H54 (cell line): ENCODE results near the gene CFDP1.

Experiments
- DNase-seq: peaks from one replicate; pipeline ENCODE4 v3.0.0; 2011; ENCODE audit warnings: low spot score, mixed read lengths; ENCODE audit not compliant: insufficient read length
- FAIRE-seq: peaks from 3 replicates; lab custom pipeline; 2011; peaks lifted over from hg19 to GRCh38; lab: Jason Lieb, UNC
- POLR2A ChIP-seq: IDR thresholded peaks from 2 replicates; pipeline ENCODE4 v1.6.1; 2011; ENCODE audit warnings: low read depth, mild to moderate bottlenecking, low read length

Gene CFDP1

DNA sequence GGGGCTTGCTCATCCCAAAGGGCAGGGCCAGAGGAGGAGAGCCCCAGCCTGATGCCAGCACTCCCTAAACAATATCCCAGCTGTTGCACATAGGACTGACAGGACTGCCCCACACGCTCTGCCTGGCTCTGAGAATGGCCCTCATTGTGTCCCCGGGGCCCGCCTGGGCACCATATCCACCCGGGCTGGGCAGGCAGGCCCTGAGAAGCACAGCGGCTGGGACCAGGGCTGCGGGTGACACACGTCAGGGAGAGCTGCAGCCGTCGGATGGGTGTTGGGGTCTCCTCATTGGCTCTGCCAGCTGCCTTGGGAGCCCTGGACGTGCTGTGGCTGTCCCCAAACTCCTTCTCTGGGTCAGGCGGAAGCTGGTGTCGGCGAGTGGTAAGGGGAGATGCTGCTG, 186.1 kb downstream of the CFDP1 start:
- FAIRE-seq (no peak), DNase-seq (no peak)
- TF ChIP-seq POLR2A, result no peak

DNA sequence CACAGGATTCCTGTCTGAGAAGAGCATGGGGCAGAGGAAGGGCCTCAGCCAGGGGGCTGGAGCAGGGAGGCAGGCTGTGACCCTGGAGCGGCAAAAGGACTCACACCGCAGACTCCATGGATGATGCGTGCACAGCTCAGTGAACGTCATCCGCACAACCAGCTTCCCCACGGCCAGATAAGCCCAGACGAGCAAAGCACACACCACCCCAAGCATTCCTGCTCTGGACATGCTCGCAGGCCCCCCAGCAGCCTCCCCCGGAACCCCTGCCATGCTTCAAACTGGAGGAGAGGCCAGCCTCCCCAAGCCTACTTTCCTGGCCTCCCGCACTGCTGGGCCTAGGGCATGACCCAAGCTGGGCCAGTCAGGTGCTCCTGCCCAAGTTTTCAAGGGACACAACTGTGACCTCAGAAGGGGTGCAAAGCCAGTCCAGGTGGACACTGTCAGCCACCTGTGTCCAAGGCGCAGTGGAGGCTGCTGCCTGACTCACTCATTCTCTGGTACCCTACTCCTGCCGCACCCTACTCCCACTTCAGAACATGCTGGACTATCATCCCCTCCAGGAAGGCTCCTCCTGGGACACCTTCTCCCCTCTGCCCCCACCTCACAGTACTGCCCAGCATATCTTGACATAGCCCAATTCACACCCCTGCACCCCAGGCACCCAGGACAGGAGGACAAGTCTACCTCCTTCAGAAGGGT, 186.6 kb downstream of the CFDP1 start:
- no peak for TF ChIP-seq POLR2A
- FAIRE-seq (no peak), DNase-seq (no peak)

DNA sequence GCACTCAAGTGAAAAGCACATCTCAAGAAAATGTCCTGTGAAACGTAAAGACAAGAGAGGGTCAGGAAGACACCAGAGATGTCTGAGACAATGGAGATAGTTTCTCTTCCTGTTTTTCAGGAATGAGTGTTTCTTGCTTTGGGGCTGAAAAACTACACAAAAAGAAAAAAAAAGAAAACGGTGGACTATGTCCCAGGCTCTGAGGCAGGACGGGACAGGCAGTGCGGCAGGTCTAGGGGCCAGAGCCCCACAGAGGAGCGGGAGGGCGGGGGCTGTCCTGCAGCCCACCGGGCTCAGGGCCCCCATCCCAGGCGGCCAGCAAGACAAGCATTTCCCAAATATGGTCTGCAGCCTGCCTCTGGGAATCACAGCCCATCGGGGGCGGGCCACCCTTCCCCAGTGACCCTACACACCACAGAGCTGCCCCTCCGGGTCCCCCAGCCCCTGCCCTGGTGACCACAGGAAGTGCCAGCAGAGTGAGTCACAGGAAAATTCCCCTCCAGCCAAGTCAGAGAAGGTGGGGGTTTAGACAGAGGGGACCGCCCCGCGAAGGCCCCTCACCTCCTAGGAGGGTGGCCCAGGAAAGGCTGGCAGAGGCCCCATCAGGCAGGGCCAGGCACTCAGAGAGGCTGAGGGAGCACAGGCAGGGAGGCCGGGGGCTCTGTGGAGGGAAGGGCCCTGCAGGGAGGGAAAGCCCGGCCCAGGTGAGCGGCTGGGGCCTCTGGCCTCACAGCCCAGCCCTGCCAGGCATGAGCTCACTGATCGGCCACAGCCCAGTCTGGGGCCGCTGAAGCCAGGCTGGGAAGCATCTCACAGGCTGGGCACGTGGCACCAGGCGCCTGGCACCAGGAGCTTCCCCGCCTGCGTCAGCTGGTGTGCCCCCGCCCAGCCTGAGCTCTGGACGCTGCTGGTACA, 188.2 kb downstream of the CFDP1 start:
- TF ChIP-seq POLR2A, result peak; percentile 42; the same call in 1 of the 2 replicates
- peak; percentile 95 for DNase-seq
- no peak for FAIRE-seq

DNA sequence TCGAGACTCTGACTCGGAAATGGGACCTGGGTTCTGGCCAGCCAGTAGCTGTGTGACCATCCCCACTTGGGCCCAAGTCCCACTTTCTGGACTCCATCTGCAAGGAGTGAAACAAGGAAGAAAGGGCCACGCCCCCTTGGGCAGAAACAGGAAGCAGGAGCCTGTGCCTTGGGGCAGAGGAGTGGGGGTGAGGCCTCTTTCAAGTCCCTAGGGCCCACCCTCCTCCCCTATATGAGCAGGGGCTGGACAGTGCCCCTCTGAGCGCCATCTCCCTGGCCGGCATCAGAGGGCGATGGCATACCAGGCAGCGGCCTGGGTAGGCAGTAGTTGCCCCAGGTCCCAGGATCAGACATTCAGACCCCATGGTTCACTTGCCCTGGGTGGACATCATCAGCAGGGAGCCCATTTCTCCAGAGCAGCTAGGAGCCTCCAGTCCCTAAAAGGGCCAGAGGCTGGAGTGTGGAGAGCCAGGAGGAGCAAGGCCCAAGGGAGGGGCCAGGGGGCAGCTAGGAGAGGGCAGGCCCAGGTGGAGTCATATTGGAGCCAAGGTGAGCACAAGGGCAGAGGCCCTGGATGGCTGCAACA, 189.0 kb downstream of the CFDP1 start:
- FAIRE-seq, result no peak
- no peak for TF ChIP-seq POLR2A
- DNase-seq, result no peak
